ENCODE results near the gene RPH3AL. TPM values are rescaled to one million over a fixed set of nuclear protein-coding genes. Genes with fewer than 3 reads are reported as not detected.
"Not testable (repeated sequence)": the region's sequence is repeated elsewhere in the genome, so short reads cannot be mapped to it uniquely, and the experiment has no call there.

RPH3AL gene
- total RNA-seq, 1 donor from 2014 or later, result 44.2 TPM

- DNase-seq (ENCODE audit: low spot score in 2 of 2), result no peak
Measured at GRCh38 chr17:319266-319665, 33.3 kb downstream of the RPH3AL start.

GRCh38 chr17:317070-317469 is 35.5 kb downstream of the RPH3AL start:
- H3K4me1 ChIP-seq; H3K36me3 ChIP-seq; intact Hi-C loops (cut with DNase I); H3K27ac ChIP-seq; H3K9me3 ChIP-seq; DNase-seq (ENCODE audit: low spot score in 2 of 2); H3K4me3 ChIP-seq; H3K27me3 ChIP-seq: not testable (repeated sequence)

More at GRCh38 chr17:319266-319665, 33.3 kb downstream of the RPH3AL start:
- H3K36me3 ChIP-seq, result no peaks in the 10 kb centered on the region
- H3K27ac ChIP-seq, result no peak overlapping the region
- no peaks in the 10 kb centered on the region for H3K4me1 ChIP-seq
- no peak overlapping the region for H3K4me3 ChIP-seq
- H3K27me3 ChIP-seq, result no peaks in the 10 kb centered on the region
- intact Hi-C loops (cut with DNase I), result no loop called here
- H3K9me3 ChIP-seq, result no peaks in the 10 kb centered on the region
- TF ChIP-seq CTCF (IDR thresholded peaks at IDR 0.05), result no peak

- H3K36me3 ChIP-seq; H3K9me3 ChIP-seq; H3K4me3 ChIP-seq; H3K27me3 ChIP-seq; H3K4me1 ChIP-seq; intact Hi-C loops (cut with DNase I); H3K27ac ChIP-seq; DNase-seq (ENCODE audit: low spot score in 2 of 2): not testable (repeated sequence)
Measured at GRCh38 chr17:315399-315798, 37.2 kb downstream of the RPH3AL start.

- intact Hi-C loops (cut with DNase I), result not testable (repeated sequence)
Measured at GRCh38 chr17:314614-314944, 38.0 kb downstream of the RPH3AL start.

GRCh38 chr17:313911-314613 is 38.5 kb downstream of the RPH3AL start:
- H3K4me3 ChIP-seq, result no peak overlapping the region
- no peaks in the 10 kb centered on the region for H3K36me3 ChIP-seq
- TF ChIP-seq CTCF (IDR thresholded peaks at IDR 0.05), result no peak
- H3K4me1 ChIP-seq, result no peaks in the 10 kb centered on the region
- H3K9me3 ChIP-seq, result no peaks in the 10 kb centered on the region
- DNase-seq (ENCODE audit: low spot score in 2 of 2), result no peak
- no peak overlapping the region for H3K27ac ChIP-seq
- intact Hi-C loops (cut with DNase I), result no loop called here
- H3K27me3 ChIP-seq, result no peaks in the 10 kb centered on the region

More at GRCh38 chr17:314614-314944, 38.0 kb downstream of the RPH3AL start:
- not testable (repeated sequence) for H3K4me1 ChIP-seq; H3K4me3 ChIP-seq; H3K27me3 ChIP-seq; H3K9me3 ChIP-seq; H3K36me3 ChIP-seq; H3K27ac ChIP-seq; DNase-seq (ENCODE audit: low spot score in 2 of 2)

- no peaks in the 10 kb centered on the region for H3K9me3 ChIP-seq
- H3K4me3 ChIP-seq, result no peak overlapping the region
- no peak overlapping the region for H3K27ac ChIP-seq
- intact Hi-C loops (cut with DNase I), result no loop called here
- no peaks in the 10 kb centered on the region for H3K4me1 ChIP-seq
- H3K27me3 ChIP-seq, result no peaks in the 10 kb centered on the region
- TF ChIP-seq CTCF (IDR thresholded peaks at IDR 0.05), result no peak
- no peaks in the 10 kb centered on the region for H3K36me3 ChIP-seq
- no peak for DNase-seq (ENCODE audit: low spot score in 2 of 2)
Measured at GRCh38 chr17:313231-313630, 39.4 kb downstream of the RPH3AL start.

- Histone ChIP-seq H3K27ac (no peak overlapping the region), H3K27me3 (no peaks in the 10 kb centered on the region), H3K9me3 (no peaks in the 10 kb centered on the region), H3K4me1 (no peaks in the 10 kb centered on the region), H3K36me3 (no peaks in the 10 kb centered on the region), H3K4me3 (no peak overlapping the region)
- DNase-seq (ENCODE audit: low spot score in 2 of 2), result no peak
- no peak for TF ChIP-seq CTCF (IDR thresholded peaks at IDR 0.05)
- intact Hi-C loops (cut with DNase I), result no loop called here
Measured at GRCh38 chr17:312476-313148, 40.0 kb downstream of the RPH3AL start.

Measured in ascending aorta (tissue), 2 donors.